Kidney (tissue), 14 donors: ENCODE data around the gene OGG1. TPM values are rescaled to one million over a fixed set of nuclear protein-coding genes. Genes with fewer than 3 reads are reported as not detected.
A peak's percentile ranks its signal among the peaks of the same experiment; 100 is the strongest.

ENCODE experiments used
- DNase-seq, 5 donors: peaks; one replicate each; pipeline ENCODE4 v3.0.0-alpha.2; 2013 to 2020
- FAIRE-seq: peaks from 2 replicates; lab custom pipeline; 2012; peaks lifted over from hg19 to GRCh38; lab: Jason Lieb, UNC
- H3K27ac ChIP-seq, 2 donors: one replicate each; pipeline ENCODE4 v1.7.0; 2013; ENCODE audit warnings: low read depth in 2 of 2, low read length in 2 of 2, inconsistent platforms in 1 of 2
- H3K27me3 ChIP-seq: one replicate; pipeline ENCODE4 v1.7.1; 2013; ENCODE audit warnings: low read length, inconsistent platforms; ENCODE audit not compliant: control insufficient read depth, insufficient read depth
- H3K36me3 ChIP-seq, 3 donors: one replicate each; pipeline versions ENCODE4 v1.7.0 to v1.7.1; 2013; ENCODE audit warnings: low read length in 3 of 3, control low read depth in 1 of 3, inconsistent platforms in 1 of 3; ENCODE audit not compliant: insufficient read depth in 3 of 3, control insufficient read depth in 2 of 3
- H3K4me1 ChIP-seq, 3 donors: one replicate each; pipeline versions ENCODE4 v1.7.0 to v1.7.1; 2013; ENCODE audit warnings: low read length in 3 of 3, inconsistent platforms in 1 of 3, low read depth in 1 of 3; ENCODE audit not compliant: control insufficient read depth in 2 of 3, insufficient read depth in 2 of 3
- H3K4me3 ChIP-seq, 3 donors: one replicate each; pipeline versions ENCODE4 v1.7.0 to v1.8.1; 2013; ENCODE audit warnings: low read length in 3 of 3, control low read depth in 1 of 3, inconsistent platforms in 1 of 3
- H3K9ac ChIP-seq, 3 donors: one replicate each; pipeline versions ENCODE4 v1.7.0 to v1.7.1; 2013; ENCODE audit warnings: low read length in 3 of 3, control low read depth in 1 of 3, inconsistent platforms in 1 of 3
- H3K9me3 ChIP-seq, 3 donors: one replicate each; pipeline versions ENCODE4 v1.7.0 to v1.7.1; 2013; ENCODE audit warnings: low read length in 3 of 3, control low read depth in 1 of 3, inconsistent platforms in 1 of 3; ENCODE audit not compliant: control insufficient read depth in 2 of 3, insufficient read depth in 1 of 3
- CTCF ChIP-seq: IDR thresholded peaks from 3 replicates; pipeline ENCODE4 v1.5.1; 2012; ENCODE audit warnings: mild to moderate bottlenecking, moderate library complexity, borderline replicate concordance; ENCODE audit not compliant: insufficient read depth; ENCODE audit errors: extremely low read depth
- intact Hi-C: fragments of 100-400 bp; cut with DNase I; formaldehyde crosslinking; loops from one replicate; pipeline ENCODE4 v1.11.1; 2022
- polyA plus RNA-seq: library from polyadenylated mRNA; stranded (reverse); fragments of 350-450 nt; fragmentation: Illumina TruSeq; extraction: RNeasy Lipid Tissue Mini Kit (QIAGEN cat#74804); gene quantifications from one replicate; pipeline ENCODE4 v1.2.3, GENCODE V29; 2014; ENCODE audit warnings: low read depth, low replicate concordance; ENCODE audit not compliant: insufficient read depth
- total RNA-seq: library from RNA; stranded (reverse); fragmentation: NEBNext Ultra II Directional; extraction: Animal tissue kit (Norgen Biotek cat#: 25700); gene quantifications from one replicate; pipeline ENCODE4 v1.2.1, GENCODE V29; 2021
- donor health status: control.
- donor health status: control.
- donor health status: control.
- donor health status: control.
- donor health status: control.
- donor health status: DM: yes; HTN: yes; CAD: no.
- donor health status: Normal renal cell carcinoma (clear cell type).

OGG1 gene
- total and polyA plus RNA-seq, 2 donors from 2014 or later = 31.1 to 51.6 TPM

GRCh38 chr3:9791127-9791526 lies 41.4 kb downstream of the OGG1 start:
- peaks cover 5 to 30% (median 13%) of the 10 kb centered on the region in 3 donors for H3K36me3 ChIP-seq
- no peak for TF ChIP-seq CTCF
- no peaks in the 10 kb centered on the region for H3K9me3 ChIP-seq
- no peak overlapping the region for H3K4me3 ChIP-seq
- no peak for DNase-seq
- intact Hi-C loops = no loop called here
- FAIRE-seq = no peak
- H3K4me1 ChIP-seq = peaks cover 6 to 20% (median 8%) of the 10 kb centered on the region in 3 donors
- no peak overlapping the region for H3K27ac ChIP-seq
- no peak overlapping the region for H3K9ac ChIP-seq
- H3K27me3 ChIP-seq = no peaks in the 10 kb centered on the region

GRCh38 chr3:9791790-9792404 lies 42.1 kb downstream of the OGG1 start:
- Histone ChIP-seq H3K9ac (peak overlapping the region; percentile 69 to 99 (median 87)), H3K36me3 (peaks cover 2 to 23% (median 11%) of the 10 kb centered on the region in 3 donors), H3K9me3 (no peaks in the 10 kb centered on the region), H3K4me1 (peaks cover 6 to 19% (median 8%) of the 10 kb centered on the region in 3 donors), H3K27me3 (no peaks in the 10 kb centered on the region), H3K27ac (peak overlapping the region; percentile 99), H3K4me3 (peak overlapping the region; percentile 97 to 99 (median 98))
- no peak for DNase-seq
- no peak for FAIRE-seq
- no peak for TF ChIP-seq CTCF
- intact Hi-C loops = no loop called here

GRCh38 chr3:9792405-9793160 lies 42.8 kb downstream of the OGG1 start, which contains the start of the genes ARPC4 and TADA3:
ARPC4 (plus strand) TSS chr3:9793082; CDS start chr3:9793122, 40 bp downstream.
TADA3 (minus strand) TSS chr3:9792473; CDS start chr3:9791466, 1,007 bp downstream.
- Histone ChIP-seq H3K9me3 (no peaks in the 10 kb centered on the region), H3K36me3 (peaks cover 5 to 25% (median 12%) of the 10 kb centered on the region in 3 donors), H3K4me1 (peaks cover 6 to 19% (median 8%) of the 10 kb centered on the region in 3 donors), H3K27ac (peak within 1 kb of the TSS; percentile 99), H3K9ac (peak within 1 kb of the TSS; percentile 90 to 99 (median 99)), H3K4me3 (peak within 1 kb of the TSS; percentile 97 to 99 (median 98)), H3K27me3 (no peaks in the 10 kb centered on the region)
- no peak for TF ChIP-seq CTCF
- intact Hi-C loops = no loop called here
- DNase-seq (peak; percentile 93 to 98 (median 97)), FAIRE-seq (no peak)
